VCaP (cell line): ENCODE data around the gene FAM83D.
"Not testable (repeated sequence)": the region's sequence is repeated elsewhere in the genome, so short reads cannot be mapped to it uniquely, and the experiment has no call there.

Experiments used
- H3K27ac ChIP-seq: fragments of 450-650 bp; 2 replicates; pipeline ENCODE4 v1.5.1; 2017
- TF ChIP-seq, protein P1 (sequence below): fragments of 450-650 bp; conservative IDR thresholded peaks from 2 replicates; pipeline ENCODE4 v1.5.1; 2017; ENCODE audit warnings: mild to moderate bottlenecking, moderate library complexity

The FAM83D gene

GRCh38 chr20:38957915-38958485 lies 31.8 kb downstream of the FAM83D start:
- TF ChIP-seq, protein P1, sequence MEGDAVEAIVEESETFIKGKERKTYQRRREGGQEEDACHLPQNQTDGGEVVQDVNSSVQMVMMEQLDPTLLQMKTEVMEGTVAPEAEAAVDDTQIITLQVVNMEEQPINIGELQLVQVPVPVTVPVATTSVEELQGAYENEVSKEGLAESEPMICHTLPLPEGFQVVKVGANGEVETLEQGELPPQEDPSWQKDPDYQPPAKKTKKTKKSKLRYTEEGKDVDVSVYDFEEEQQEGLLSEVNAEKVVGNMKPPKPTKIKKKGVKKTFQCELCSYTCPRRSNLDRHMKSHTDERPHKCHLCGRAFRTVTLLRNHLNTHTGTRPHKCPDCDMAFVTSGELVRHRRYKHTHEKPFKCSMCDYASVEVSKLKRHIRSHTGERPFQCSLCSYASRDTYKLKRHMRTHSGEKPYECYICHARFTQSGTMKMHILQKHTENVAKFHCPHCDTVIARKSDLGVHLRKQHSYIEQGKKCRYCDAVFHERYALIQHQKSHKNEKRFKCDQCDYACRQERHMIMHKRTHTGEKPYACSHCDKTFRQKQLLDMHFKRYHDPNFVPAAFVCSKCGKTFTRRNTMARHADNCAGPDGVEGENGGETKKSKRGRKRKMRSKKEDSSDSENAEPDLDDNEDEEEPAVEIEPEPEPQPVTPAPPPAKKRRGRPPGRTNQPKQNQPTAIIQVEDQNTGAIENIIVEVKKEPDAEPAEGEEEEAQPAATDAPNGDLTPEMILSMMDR, result no peak
- no peak overlapping the region for H3K27ac ChIP-seq

DNA sequence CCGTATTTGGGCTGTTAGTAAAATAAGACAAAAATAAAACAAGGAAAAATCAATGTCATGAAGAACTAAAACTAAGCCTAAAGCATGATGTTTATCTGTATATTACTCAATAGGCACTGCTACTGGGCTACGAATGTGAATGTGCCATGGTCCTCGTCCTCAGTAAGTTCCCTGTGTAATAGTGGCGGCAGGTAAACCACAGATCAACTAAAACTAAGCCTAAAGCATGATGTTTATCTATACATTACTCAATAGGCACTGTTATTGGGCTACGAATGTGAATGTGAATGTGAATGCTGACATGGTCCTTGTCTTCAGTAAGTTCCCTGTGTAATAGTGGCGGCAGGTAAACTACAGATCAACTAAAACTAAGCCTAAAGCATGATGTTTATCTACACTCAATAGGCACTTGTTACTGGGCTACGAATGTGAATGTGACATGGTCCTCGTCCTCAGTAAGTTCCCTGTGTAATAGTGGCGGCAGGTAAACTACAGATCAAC lies 34.0 kb downstream of the FAM83D start:
- not testable (repeated sequence) for H3K27ac ChIP-seq

- peak overlapping the region; percentile 84 for H3K27ac ChIP-seq
These were observed 35.4 kb downstream of the FAM83D start for GRCh38 chr20:38961530-38962043.

DNA sequence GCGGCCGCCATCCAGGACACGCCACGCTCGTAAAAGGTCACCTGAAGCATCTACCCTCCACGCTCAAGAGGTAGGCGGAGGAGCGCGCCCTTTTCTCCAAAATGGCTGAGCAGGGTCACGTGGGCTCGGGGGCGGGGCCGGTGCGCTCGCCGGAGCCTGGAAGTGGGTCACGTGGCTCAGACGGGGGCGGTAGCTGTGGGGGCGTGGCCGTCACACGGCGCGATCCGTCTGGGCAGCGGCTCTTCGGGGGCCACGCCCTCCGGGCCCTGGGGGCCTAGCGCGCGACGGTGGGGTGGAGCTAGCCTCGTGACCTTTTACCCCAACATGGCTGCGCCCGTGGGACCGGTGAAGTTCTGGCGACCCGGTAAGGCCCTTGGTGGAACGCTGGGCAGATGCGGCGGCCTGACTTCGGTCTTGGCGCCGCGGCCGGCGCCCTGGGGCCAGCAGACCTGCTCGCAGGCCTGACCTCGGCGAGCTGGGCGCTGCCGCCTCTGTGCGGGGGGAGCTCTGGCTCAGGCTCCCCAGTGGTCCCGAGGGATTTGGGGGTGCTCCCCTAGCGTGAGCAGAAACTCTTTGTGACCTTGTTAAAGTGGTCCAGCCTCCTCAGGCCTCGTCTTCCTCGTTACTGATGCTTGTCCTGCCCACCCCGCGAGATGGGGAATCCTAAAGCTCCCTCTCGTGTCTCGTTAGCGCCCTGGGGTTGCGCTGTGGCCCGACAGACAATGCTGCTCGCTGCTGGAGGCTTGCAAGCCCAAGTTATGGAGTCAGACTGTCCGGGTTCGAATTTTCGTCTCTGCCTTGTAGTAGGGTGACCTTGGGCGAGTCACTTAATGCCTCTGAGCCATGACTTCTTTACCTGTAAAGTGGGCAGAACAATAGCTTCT lies 36.1 kb downstream of the FAM83D start, which contains the start of gene DHX35:
DHX35 (plus strand) TSS at position 301 of the 884 bp plus-strand sequence; CDS start at position 325, 24 bp downstream.
- TF ChIP-seq, protein P1, result peak; percentile 46; the same call in 1 of the 2 replicates
- peak within 1 kb of the TSS; percentile 84 for H3K27ac ChIP-seq

More at GRCh38 chr20:38961530-38962043, 35.4 kb downstream of the FAM83D start:
- TF ChIP-seq, protein P1, result no peak

DNA sequence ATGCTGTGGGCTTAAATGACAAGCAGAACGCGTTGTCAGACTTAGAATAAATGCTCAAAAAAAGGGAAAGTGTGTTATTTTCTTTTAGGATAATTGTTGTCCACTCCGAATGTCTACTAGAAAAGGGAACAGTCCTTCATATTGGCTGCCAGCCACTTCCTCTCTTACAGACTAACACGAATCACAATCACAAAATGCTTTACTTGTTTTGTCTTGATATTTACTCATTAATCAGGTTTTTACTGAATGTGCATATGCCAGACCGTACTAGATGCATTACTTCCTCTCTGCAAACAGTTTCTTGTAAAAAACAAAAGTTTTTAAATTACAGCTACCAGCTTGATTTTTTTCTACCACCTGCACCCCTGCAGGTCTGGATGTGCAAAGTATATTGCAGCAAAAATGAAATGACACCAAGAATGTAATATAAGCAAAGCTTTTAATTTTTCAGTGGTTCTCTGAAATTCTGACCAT lies 36.7 kb downstream of the FAM83D start:
- TF ChIP-seq, protein P1, result no peak
- H3K27ac ChIP-seq, result peak overlapping the region; percentile 84

- no peak overlapping the region for H3K27ac ChIP-seq
- TF ChIP-seq, protein P1, result no peak
These were observed 37.5 kb downstream of the FAM83D start for GRCh38 chr20:38963745-38964144.

GRCh38 chr20:38965264-38965663 lies 39.0 kb downstream of the FAM83D start:
- H3K27ac ChIP-seq, result no peak overlapping the region
- TF ChIP-seq, protein P1, result no peak
